Urothelium cell line (cell line): ENCODE data around the gene SRSF3.

ENCODE experiments used
- DNase-seq: peaks from one replicate; pipeline ENCODE4 v3.0.0; 2011; ENCODE audit warnings: low spot score, mixed read lengths
- FAIRE-seq: peaks from 2 replicates; lab custom pipeline; 2011; peaks lifted over from hg19 to GRCh38; lab: Jason Lieb, UNC

Gene SRSF3

GRCh38 chr6:36594029-36594815, at the start of gene SRSF3:
TSS of gene SRSF3 (plus strand) at chr6:36594362. CDS start at chr6:36596763, 2,401 bp downstream.
- FAIRE-seq (peak; percentile 53), DNase-seq (peak; percentile 98)

- FAIRE-seq (no peak), DNase-seq (no peak)
Observed at GRCh38 chr6:36545767-36546307, 48.3 kb upstream of the SRSF3 start.

GRCh38 chr6:36546308-36546919, 47.7 kb upstream of the SRSF3 start:
- DNase-seq, result peak; percentile 16
- FAIRE-seq, result no peak

- FAIRE-seq (peak; percentile 48), DNase-seq (peak; percentile 99)
Observed at GRCh38 chr6:36546920-36547645, 47.1 kb upstream of the SRSF3 start, which contains the start of gene STK38. TSS of gene STK38 (minus strand) at chr6:36547479. CDS start at chr6:36540202, 7,277 bp downstream.

GRCh38 chr6:36547646-36548400, 46.3 kb upstream of the SRSF3 start:
- no peak for DNase-seq
- FAIRE-seq, result no peak

GRCh38 chr6:36548401-36548743, 45.8 kb upstream of the SRSF3 start:
- DNase-seq, result no peak
- FAIRE-seq, result no peak

GRCh38 chr6:36550473-36551000, 43.6 kb upstream of the SRSF3 start:
- DNase-seq, result no peak
- FAIRE-seq, result no peak

- DNase-seq, result no peak
- no peak for FAIRE-seq
Observed at GRCh38 chr6:36555750-36556252, 38.4 kb upstream of the SRSF3 start.

GRCh38 chr6:36556281-36556680, 37.9 kb upstream of the SRSF3 start:
- FAIRE-seq (no peak), DNase-seq (no peak)

GRCh38 chr6:36559011-36559793, 35.0 kb upstream of the SRSF3 start:
- FAIRE-seq, result no peak

GRCh38 chr6:36560822-36561221, 33.3 kb upstream of the SRSF3 start:
- DNase-seq, result no peak
- FAIRE-seq, result no peak

More at GRCh38 chr6:36559011-36559793, 35.0 kb upstream of the SRSF3 start:
- no peak for DNase-seq

GRCh38 chr6:36563237-36563927, 30.8 kb upstream of the SRSF3 start:
- DNase-seq, result no peak
- no peak for FAIRE-seq

GRCh38 chr6:36563928-36564284, 30.3 kb upstream of the SRSF3 start:
- FAIRE-seq (no peak), DNase-seq (no peak)

GRCh38 chr6:36566418-36566905, 27.7 kb upstream of the SRSF3 start:
- DNase-seq (no peak), FAIRE-seq (no peak)

- DNase-seq, result no peak
- no peak for FAIRE-seq
Observed at GRCh38 chr6:36570264-36570663, 23.9 kb upstream of the SRSF3 start.

- DNase-seq, result no peak
- FAIRE-seq, result no peak
Observed at GRCh38 chr6:36571122-36572043, 22.8 kb upstream of the SRSF3 start.
